Peyer's patch (tissue), 4 donors: ENCODE data around the gene HSD11B1L. TPM values are rescaled to one million over a fixed set of nuclear protein-coding genes. Genes with fewer than 3 reads are reported as not detected.
A peak's percentile ranks its signal among the peaks of the same experiment; 100 is the strongest.
"Not testable (repeated sequence)": the region's sequence is repeated elsewhere in the genome, so short reads cannot be mapped to it uniquely, and the experiment has no call there.

Experiments used
- DNase-seq, 3 donors: peaks; one replicate each; pipeline ENCODE4 v3.0.0-alpha.2; 2017 to 2019
- H3K27ac ChIP-seq, 4 donors: fragments of 200-600 bp; sonication (generic); one replicate each; pipeline ENCODE4 v1.5.1; 2016 to 2019
- H3K27me3 ChIP-seq, 2 donors: fragments of 200-600 bp; sonication (generic); one replicate each; pipeline ENCODE4 v1.5.1; 2019
- H3K36me3 ChIP-seq, 3 donors: fragments of 200-600 bp; sonication (generic); one replicate each; pipeline ENCODE4 v1.5.1; 2016 to 2019
- H3K4me1 ChIP-seq, 4 donors: fragments of 200-600 bp; sonication (generic); one replicate each; pipeline ENCODE4 v1.5.1; 2016 to 2019
- H3K4me3 ChIP-seq, 4 donors: fragments of 200-600 bp; sonication (generic); 1 replicate in 3 of 4; 2 replicates in 1 of 4; pipeline ENCODE4 v1.5.1; 2016 to 2019; ENCODE audit warnings: mild to moderate bottlenecking in 1 of 4
- H3K9me3 ChIP-seq, 4 donors: fragments of 200-600 bp; sonication (generic); one replicate each; pipeline ENCODE4 v1.5.1; 2016 to 2019; ENCODE audit warnings: mild to moderate bottlenecking in 1 of 4
- POLR2A ChIP-seq, 2 donors: fragments of 450-650 bp; IDR thresholded peaks; one replicate each; pipeline ENCODE4 v1.5.1; 2017; ENCODE audit warnings: antibody characterized with exemption in 2 of 2, mild to moderate bottlenecking in 2 of 2, moderate library complexity in 2 of 2
- total RNA-seq, 4 donors: library from RNA; depleted of rRNA; stranded (reverse); fragments of >200 nt; gene quantifications; one replicate each; pipeline ENCODE4 v1.1.0, GENCODE V29; 2016
- TF ChIP-seq, protein P1 (sequence below), 6 experiments: fragments of 450-650 bp in 4 of 6; fragments of 200-600 bp in 2 of 6; sonication (generic) in 1 of 6; IDR thresholded peaks; one replicate each; pipeline ENCODE4 v1.5.1; 2017 to 2019; ENCODE audit warnings: antibody characterized with exemption in 6 of 6, mild to moderate bottlenecking in 3 of 6, moderate library complexity in 1 of 6

HSD11B1L gene
- total RNA-seq, 4 donors from 2014 or later, result 4.9 to 17.3 (median 7.2) TPM; not detected in 1

DNA sequence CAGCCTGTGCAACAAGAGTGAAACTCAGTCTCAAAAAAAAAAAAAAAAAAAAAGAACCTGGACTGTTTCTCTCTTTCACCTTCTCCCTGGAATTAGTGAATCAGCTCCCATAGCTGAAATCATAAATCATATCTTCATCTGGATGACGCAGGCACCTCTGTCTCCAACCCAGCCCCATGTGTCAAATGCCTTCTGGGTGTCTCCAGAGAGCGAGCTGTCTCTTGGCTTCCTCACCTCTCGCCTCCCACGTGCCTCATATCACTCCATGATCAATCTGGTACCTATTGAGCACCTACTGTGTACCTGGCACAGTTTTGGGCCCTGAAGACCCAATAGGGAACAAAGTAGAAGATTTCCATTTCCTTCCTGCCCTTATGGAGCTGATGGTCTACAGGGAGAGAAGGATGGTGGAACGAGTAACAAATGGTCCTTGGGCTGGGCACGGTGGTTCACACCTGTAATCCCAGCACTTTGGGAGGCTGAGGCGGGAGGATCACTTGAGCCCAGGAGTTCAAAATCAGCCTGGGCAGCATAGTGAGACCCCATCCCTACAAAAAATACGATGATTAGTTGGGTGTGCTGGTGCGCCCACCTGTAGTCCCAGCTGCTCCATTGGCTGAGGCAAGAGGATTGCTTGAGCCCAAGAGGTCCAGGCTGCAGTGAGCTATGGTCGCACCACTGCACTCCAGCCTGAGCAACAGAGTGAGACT is 2.5 kb downstream of the HSD11B1L start:
- TF ChIP-seq, protein P1, sequence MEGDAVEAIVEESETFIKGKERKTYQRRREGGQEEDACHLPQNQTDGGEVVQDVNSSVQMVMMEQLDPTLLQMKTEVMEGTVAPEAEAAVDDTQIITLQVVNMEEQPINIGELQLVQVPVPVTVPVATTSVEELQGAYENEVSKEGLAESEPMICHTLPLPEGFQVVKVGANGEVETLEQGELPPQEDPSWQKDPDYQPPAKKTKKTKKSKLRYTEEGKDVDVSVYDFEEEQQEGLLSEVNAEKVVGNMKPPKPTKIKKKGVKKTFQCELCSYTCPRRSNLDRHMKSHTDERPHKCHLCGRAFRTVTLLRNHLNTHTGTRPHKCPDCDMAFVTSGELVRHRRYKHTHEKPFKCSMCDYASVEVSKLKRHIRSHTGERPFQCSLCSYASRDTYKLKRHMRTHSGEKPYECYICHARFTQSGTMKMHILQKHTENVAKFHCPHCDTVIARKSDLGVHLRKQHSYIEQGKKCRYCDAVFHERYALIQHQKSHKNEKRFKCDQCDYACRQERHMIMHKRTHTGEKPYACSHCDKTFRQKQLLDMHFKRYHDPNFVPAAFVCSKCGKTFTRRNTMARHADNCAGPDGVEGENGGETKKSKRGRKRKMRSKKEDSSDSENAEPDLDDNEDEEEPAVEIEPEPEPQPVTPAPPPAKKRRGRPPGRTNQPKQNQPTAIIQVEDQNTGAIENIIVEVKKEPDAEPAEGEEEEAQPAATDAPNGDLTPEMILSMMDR (IDR thresholded peaks at IDR 0.05), result no peak
- no peak for TF ChIP-seq POLR2A (IDR thresholded peaks at IDR 0.05)
- Histone ChIP-seq H3K36me3 (no peaks in the 10 kb centered on the region), H3K9me3 (no peaks in the 10 kb centered on the region), H3K27me3 (no peaks in the 10 kb centered on the region), H3K4me1 (peaks cover 0 to 26% (median 13%) of the 10 kb centered on the region in 4 donors), H3K27ac (no peak overlapping the region), H3K4me3 (no peak overlapping the region)
- no peak for DNase-seq

DNA sequence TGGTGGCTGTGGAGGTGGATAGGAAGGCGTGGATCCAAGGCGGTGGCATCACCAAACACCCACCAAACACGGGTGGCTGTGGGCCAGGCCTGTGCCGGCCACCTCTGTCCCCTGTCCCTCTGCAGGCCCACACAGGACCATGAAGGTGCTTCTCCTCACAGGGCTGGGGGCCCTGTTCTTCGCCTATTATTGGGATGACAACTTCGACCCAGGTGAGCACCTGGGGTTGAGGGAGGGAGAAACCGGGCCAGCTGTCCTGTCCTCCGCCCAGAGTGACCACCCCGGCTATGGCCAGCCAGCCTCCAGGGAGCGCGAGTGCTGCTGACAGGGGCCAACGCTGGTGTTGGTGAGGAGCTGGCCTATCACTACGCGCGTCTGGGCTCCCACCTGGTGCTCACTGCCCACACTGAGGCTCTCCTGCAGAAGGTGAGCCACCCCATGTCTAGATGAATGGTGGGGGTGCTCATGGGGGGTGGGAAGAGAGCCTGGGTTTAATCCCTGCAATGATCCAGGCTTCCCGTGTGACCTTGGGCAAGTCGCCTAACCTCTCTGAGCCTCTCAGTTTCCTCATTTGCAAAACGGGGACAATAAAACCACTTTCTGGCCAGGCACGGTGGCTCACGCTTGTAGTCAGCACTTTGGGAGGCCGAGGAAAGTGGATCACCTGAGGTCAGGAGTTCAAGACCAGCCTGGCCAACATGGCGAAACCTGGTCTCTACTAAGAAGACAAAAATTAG is 4.0 kb downstream of the HSD11B1L start:
- no peak for DNase-seq
- TF ChIP-seq POLR2A (IDR thresholded peaks at IDR 0.05), result no peak
- TF ChIP-seq, protein P1 (IDR thresholded peaks at IDR 0.05), result no peak

DNA sequence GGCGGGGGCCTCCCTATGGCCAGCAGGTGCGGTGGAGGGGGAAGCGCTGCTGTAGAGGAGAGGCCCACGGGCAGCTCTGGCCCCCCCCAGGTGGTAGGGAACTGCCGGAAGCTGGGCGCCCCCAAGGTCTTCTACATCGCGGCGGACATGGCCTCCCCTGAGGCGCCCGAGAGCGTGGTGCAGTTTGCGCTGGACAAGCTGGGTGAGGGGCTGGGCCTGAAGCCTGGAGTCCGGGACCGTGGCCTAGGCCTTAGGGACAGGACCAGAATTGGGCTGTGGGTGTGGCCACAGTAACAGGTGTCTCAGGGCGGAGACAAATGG is 5.5 kb downstream of the HSD11B1L start:
- no peaks in the 10 kb centered on the region for H3K36me3 ChIP-seq
- no peak for DNase-seq
- H3K4me1 ChIP-seq, result peaks cover 0 to 18% (median 7%) of the 10 kb centered on the region in 4 donors
- TF ChIP-seq POLR2A (IDR thresholded peaks at IDR 0.05), result no peak
- TF ChIP-seq, protein P1 (IDR thresholded peaks at IDR 0.05), result no peak
- H3K27me3 ChIP-seq, result no peaks in the 10 kb centered on the region
- no peaks in the 10 kb centered on the region for H3K9me3 ChIP-seq
- H3K27ac ChIP-seq, result peak overlapping the region; percentile 83 to 85 (median 83)
- H3K4me3 ChIP-seq, result peak overlapping the region; percentile 64 to 72 (median 66)

More for the DNA sequence above, 4.0 kb downstream of the HSD11B1L start:
- H3K4me3 ChIP-seq, result no peak overlapping the region
- H3K27me3 ChIP-seq, result no peaks in the 10 kb centered on the region
- peaks cover 0 to 18% (median 10%) of the 10 kb centered on the region in 4 donors for H3K4me1 ChIP-seq
- no peaks in the 10 kb centered on the region for H3K9me3 ChIP-seq
- no peaks in the 10 kb centered on the region for H3K36me3 ChIP-seq
- no peak overlapping the region for H3K27ac ChIP-seq

GRCh38 chr19:5686647-5687359 is 6.0 kb downstream of the HSD11B1L start:
- Histone ChIP-seq H3K36me3 (peaks cover 0 to 3% (median 0%) of the 10 kb centered on the region in 3 donors), H3K9me3 (no peaks in the 10 kb centered on the region), H3K27ac (peak overlapping the region; percentile 83 to 85 (median 83)), H3K4me3 (peak overlapping the region; percentile 64 to 72 (median 66)), H3K4me1 (peaks cover 0 to 20% (median 9%) of the 10 kb centered on the region in 4 donors), H3K27me3 (no peaks in the 10 kb centered on the region)
- DNase-seq, result peak; percentile 98 to 100 (median 99)
- TF ChIP-seq, protein P1 (IDR thresholded peaks at IDR 0.05), result peak; percentile 62 to 92 (median 87)
- peak in 1 of 2 donors; percentile 40 for TF ChIP-seq POLR2A (IDR thresholded peaks at IDR 0.05)

- Histone ChIP-seq H3K36me3 (peaks cover 0 to 10% (median 0%) of the 10 kb centered on the region in 3 donors), H3K4me3 (peak overlapping the region; percentile 64 to 72 (median 66)), H3K27ac (peak overlapping the region; percentile 83 to 85 (median 83)), H3K4me1 (peaks cover 0 to 28% (median 13%) of the 10 kb centered on the region in 4 donors), H3K9me3 (no peaks in the 10 kb centered on the region), H3K27me3 (no peaks in the 10 kb centered on the region)
- DNase-seq, result no peak
- TF ChIP-seq, protein P1 (IDR thresholded peaks at IDR 0.05), result no peak
- no peak for TF ChIP-seq POLR2A (IDR thresholded peaks at IDR 0.05)
Measured at GRCh38 chr19:5687360-5688198, 6.8 kb downstream of the HSD11B1L start.

- Histone ChIP-seq H3K4me1 (peaks cover 0 to 28% (median 13%) of the 10 kb centered on the region in 4 donors), H3K36me3 (peaks cover 0 to 18% (median 0%) of the 10 kb centered on the region in 3 donors)
- not testable (repeated sequence) for DNase-seq, H3K9me3 ChIP-seq, H3K4me3 ChIP-seq, H3K27me3 ChIP-seq, H3K27ac ChIP-seq
Measured at GRCh38 chr19:5688262-5688881, 7.5 kb downstream of the HSD11B1L start.
